ENCODE results near the gene LVRN.

The LVRN gene

DNA sequence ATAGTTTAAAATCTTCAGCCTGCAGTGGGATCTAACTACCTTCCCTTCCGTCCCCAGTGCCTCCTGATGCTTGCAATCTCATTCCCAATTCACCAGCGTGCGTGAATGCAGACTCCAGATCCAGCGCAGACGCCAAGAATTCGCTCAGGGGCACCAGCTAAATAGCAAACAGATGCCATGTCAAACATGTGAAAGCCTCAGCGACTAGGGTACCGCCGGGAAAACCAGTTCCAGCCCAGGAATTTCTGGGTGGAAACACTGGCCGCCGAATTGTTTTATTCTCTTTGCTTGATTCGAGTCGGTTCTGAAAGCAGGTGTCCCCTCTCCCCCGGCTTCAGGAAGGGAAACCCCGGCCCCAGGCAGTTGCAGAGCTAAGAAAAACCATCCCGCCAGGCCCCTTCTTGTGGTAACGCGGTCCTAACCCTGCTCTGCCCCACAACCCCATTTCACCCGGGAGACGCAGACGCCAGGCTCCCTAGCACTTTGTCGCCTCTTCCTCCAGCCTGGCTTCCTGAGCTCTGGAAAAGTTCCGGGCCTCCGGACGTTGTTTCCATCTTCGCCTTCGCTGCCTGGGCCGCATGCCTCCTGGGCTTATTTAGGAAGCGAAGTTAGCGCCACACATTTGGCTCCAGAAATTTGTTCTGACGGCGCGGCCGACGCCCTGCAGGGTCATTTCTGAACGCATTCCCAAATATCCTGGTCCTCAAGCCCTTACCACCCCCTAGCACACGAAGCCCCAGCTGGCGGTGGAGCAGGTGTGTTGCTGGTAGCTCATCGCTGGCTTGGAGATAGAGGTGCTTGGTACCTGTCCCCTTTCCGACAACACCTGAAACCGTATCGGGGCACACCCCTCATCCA is 665 bp upstream of the LVRN start:
- no peak for DNase-seq

DNA sequence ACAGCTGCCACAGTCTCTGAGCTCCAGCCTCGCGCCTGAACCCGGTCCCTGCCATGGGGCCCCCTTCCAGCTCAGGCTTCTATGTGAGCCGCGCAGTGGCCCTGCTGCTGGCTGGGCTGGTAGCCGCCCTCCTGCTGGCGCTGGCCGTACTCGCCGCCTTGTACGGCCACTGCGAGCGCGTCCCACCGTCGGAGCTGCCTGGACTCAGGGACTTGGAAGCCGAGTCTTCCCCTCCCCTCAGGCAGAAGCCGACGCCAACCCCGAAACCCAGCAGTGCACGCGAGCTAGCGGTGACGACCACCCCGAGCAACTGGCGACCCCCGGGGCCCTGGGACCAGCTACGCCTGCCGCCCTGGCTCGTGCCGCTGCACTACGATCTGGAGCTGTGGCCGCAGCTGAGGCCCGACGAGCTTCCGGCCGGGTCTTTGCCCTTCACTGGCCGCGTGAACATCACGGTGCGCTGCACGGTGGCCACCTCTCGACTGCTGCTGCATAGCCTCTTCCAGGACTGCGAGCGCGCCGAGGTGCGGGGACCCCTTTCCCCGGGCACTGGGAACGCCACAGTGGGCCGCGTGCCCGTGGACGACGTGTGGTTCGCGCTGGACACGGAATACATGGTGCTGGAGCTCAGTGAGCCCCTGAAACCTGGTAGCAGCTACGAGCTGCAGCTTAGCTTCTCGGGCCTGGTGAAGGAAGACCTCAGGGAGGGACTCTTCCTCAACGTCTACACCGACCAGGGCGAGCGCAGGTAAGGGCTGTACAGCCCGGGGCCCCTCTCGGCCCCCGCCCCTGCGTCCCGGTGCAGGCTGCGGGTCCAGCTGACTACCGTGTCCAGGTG is 509 bp downstream of the LVRN start:
- no peak for DNase-seq

DNA sequence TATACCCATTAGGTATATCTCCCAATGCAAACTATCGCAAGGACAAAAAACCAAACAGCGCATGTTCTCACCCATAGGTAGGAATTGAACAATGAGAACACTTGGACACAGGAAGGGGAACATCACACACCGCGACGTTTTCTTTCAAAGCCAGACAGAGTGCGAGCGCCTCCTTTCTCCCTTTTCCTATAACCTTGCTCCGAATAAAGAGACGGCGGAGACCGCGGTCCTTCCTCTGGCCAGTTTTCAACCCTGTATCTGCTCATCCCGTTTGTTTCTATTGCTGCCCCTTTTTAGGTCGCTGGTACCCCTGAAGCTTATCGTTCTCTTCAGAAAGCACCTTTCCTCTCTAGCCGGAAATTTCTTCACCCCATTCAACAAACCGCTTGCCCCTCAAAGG is 1.3 kb downstream of the LVRN start:
- no peak for DNase-seq

DNA sequence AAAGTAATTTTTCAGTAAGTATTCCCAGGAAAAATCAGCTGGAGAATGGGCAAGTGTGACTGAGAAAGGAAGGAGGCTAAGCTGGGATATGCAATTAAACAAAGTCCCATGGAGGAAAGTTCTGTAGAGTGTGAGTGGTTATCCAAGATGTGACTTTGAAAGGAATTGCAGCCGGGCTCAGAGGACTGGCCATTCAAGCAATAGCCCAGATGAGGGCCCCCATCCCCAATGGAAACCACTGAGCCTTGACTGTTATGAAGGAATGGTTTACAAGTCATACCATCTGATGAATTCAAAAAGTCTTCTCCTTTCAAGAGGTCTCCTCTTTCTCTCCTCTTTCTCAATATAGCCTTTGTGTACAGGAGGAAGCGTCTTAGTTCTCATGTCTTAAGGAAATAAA is 6.5 kb downstream of the LVRN start:
- DNase-seq, result no peak

DNA sequence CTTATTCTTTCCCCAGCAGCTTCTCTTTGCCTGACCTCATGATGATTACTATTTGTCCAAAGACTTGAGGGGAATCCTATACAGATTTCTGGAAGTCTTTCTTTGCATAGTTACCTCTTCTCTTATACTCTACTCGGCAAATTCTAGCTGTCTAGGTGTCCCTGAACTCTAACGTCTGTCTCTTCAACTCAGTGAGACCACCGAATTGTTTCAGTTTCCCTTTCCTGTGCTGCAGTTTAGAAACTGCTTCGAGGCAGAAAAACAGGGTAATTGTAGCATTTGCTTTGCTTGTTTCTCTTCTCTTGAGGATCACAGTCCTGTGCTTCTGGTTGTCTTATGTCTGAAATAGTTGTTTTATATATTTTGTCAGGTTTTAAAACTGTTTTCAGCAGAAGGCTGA is 14.8 kb downstream of the LVRN start:
- no peak for DNase-seq

- no peak for DNase-seq
These were observed 15.7 kb downstream of the LVRN start for GRCh38 chr5:115977988-115978387.

GRCh38 chr5:115978779-115979178 is 16.5 kb downstream of the LVRN start:
- no peak for DNase-seq

GRCh38 chr5:115979201-115980041 is 17.1 kb downstream of the LVRN start:
- DNase-seq, result no peak

GRCh38 chr5:115983519-115983918 is 21.2 kb downstream of the LVRN start:
- DNase-seq, result no peak

DNA sequence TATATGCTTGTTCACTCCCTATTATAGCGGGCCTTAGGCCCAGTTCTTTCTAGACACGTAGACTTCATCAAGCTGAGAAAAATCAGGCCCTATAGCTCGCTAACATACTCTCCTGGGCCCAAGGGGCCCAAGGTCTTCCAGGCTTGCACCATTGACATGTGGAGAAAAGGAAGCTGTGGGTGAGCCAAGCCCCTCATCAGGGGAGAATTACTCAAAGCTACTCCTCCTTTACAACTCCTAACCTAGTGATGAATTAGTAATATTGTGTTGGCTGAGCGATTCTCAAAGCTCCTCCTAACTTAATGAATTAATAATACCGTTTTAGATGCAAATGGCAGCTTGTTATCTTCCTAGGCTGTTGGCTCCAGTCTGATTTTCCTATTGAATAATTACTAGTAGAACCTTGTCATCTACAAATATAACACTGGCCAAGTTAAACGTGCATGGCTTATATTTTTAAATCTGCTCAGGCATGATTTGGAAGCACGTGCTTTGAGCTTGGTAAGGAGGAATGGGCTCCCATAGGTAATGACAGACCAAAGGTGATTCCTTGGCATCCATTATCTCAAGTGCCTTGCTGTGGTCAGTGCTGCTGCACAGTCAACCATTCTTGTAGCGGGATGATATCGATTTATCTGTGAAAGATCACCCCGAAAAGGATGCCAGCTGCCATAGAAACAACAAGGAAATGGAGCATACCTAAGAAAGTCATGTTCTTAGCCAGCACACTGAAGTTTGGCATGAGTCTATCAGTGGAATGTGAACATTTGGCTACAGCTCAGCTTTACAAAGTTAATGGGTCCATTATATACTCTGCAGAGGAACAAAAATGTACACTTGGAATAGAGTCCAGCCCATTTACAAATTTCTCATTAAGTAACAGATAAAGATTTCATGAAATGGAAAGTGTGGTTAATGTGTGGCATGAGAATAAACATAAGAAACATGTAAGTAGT is 23.8 kb downstream of the LVRN start:
- no peak for DNase-seq

DNA sequence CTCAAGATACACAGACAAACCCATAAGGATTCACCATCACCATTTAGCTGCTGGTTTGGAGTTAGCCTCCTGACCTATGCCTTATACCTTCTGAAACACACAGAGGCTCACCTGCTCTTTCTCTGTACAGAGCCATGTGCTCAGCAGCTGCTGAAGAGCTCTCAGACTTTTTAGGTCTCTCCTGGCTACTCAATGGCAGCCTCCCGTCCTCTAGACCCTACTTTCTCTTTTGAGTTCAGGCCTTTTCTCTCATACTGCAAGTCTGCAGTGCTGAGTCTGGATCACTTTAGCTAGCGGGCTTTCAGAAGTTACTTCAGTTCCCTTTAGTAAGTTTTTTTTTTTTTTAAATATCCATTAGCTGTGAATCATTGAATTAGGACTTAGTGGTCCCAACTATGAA is 25.7 kb downstream of the LVRN start:
- no peak for DNase-seq

- no peak for DNase-seq
These were observed 30.6 kb downstream of the LVRN start for GRCh38 chr5:115992848-115993350.

- DNase-seq, result no peak
These were observed 33.1 kb downstream of the LVRN start for GRCh38 chr5:115995351-115995750.

- no peak for DNase-seq
These were observed 40.0 kb downstream of the LVRN start for GRCh38 chr5:116002116-116002906.

GRCh38 chr5:116004248-116004647 is 42.0 kb downstream of the LVRN start:
- no peak for DNase-seq

DNA sequence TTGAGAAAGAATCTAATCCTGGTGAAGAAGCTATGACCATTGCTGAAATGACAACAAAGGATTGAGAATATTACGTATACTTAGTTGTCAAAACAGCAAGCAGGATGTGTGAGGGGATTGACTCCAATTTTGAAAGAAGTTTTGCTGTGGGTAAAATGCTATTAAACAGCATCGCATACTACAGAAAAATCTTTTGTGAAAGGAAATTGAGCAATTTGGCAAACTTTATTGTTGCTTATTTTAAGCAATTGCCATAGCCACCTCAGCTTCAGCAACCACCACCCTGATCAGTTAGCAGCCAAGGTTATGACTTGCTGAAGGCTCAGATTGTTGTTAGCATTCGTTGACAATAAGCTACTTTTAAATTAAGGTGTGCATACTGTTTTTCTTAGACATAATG is 47.5 kb downstream of the LVRN start:
- no peak for DNase-seq

DNA sequence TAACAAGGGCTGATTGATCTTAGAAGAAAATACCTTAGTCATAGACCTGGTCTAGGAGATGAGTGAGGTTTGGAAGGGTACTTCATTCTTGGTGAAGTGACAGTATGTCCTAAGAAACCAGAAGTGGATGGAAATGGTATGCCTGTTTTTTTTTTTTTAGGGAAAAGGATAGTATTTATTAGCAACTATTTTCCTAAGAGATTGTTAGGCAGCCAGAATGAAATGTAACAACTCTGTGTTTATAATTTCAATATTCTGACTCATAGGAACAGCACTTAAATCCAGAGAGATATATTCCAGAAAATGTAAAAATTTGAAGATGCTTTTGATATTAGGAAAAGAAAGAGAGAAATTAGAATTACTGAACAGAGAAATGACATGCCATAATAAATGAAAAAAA is 48.8 kb downstream of the LVRN start:
- DNase-seq, result no peak

DNA sequence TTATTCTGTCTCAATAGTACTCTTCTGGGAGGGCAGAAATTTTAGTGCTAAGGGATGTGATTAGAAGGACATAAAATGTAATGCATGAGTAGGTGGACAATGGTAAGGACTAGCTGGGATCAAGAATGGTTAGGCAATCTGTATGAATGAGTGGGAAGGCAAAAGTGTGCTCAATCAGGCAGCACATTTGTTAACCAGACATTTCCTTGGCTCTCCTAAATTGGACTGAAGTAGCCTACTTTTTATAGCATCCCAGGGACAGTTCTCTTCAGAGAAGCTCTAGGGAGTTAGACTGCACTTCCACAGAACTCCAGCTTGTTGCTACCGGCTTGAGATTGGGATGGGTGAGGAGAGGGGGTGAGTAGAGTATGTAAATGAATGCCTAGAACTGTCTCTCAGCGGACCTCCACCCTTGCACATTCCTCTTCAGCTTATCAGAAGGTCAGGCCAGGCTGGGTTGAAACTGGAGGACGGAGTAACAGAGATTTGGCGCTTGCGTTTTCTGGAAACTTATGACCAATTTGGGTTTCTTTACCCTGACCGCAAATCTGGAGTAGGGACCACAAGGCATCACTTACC is 51.0 kb downstream of the LVRN start:
- no peak for DNase-seq

GRCh38 chr5:116013936-116014335 is 51.7 kb downstream of the LVRN start:
- no peak for DNase-seq

DNA sequence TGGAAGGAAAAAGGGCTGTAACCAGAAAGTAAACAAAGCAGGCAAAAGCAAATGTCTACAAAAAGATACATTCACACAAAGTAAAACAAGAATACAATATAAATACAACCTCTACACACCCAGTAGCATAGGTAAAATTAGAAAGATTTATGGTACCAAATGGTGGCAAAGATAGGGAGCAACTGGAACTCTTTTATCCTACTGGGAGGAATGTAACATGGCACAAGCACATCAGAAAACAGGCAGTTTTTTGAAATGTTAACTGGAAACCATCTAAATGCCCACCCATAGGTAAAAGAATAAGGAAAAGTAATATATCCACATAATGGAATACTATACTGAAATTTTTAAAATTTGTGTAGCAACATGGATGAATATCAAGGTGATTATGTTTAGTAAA is 61.3 kb downstream of the LVRN start:
- no peak for DNase-seq

- DNase-seq, result no peak
These were observed 63.6 kb downstream of the LVRN start for GRCh38 chr5:116025866-116026265.
